Stimulated activated naive CD8-positive, alpha-beta T cell treated with anti-CD3 and anti-CD28 coated beads, Interleukin-15, Interleukin-2, amounts not matched to agents 100 ng/mL and 50 ng/mL, for 24 hours (primary cell): ENCODE measurements around the gene EEPD1.
"Not testable (repeated sequence)": the region's sequence is repeated elsewhere in the genome, so short reads cannot be mapped to it uniquely, and the experiment has no call there.

ENCODE experiments used
- H3K27ac Mint-ChIP-seq: one replicate; pipeline ENCODE4 v1.8.0; 2021; ENCODE audit warnings: mild to moderate bottlenecking, mixed read lengths
- H3K27me3 Mint-ChIP-seq: one replicate; pipeline ENCODE4 v1.8.0; 2021; ENCODE audit warnings: mixed read lengths
- H3K36me3 Mint-ChIP-seq: one replicate; pipeline ENCODE4 v1.8.0; 2021; ENCODE audit warnings: low read depth, mixed read lengths
- H3K4me1 Mint-ChIP-seq: one replicate; pipeline ENCODE4 v1.8.0; 2021; ENCODE audit warnings: low read depth, mixed read lengths
- H3K4me3 Mint-ChIP-seq: one replicate; pipeline ENCODE4 v1.8.0; 2021; ENCODE audit warnings: mild to moderate bottlenecking, mixed read lengths
- H3K9me3 Mint-ChIP-seq: one replicate; pipeline ENCODE4 v1.8.0; 2021; ENCODE audit warnings: mixed read lengths

The EEPD1 gene

GRCh38 chr7:36141850-36142249, 11.2 kb upstream of the EEPD1 start:
- Mint-ChIP-seq H3K36me3 (no peaks in the 10 kb centered on the region), H3K4me1 (no peaks in the 10 kb centered on the region), H3K27me3 (no peaks in the 10 kb centered on the region), H3K27ac (no peak overlapping the region), H3K9me3 (peaks cover 5% of the 10 kb centered on the region), H3K4me3 (no peak overlapping the region)

- Mint-ChIP-seq H3K36me3 (no peaks in the 10 kb centered on the region), H3K9me3 (peaks cover 5% of the 10 kb centered on the region), H3K27me3 (no peaks in the 10 kb centered on the region), H3K4me1 (no peaks in the 10 kb centered on the region), H3K27ac (no peak overlapping the region), H3K4me3 (no peak overlapping the region)
Observed at GRCh38 chr7:36144189-36144588, 8.9 kb upstream of the EEPD1 start.

- Mint-ChIP-seq H3K4me3 (no peak overlapping the region), H3K27me3 (no peaks in the 10 kb centered on the region), H3K27ac (no peak overlapping the region), H3K9me3 (no peaks in the 10 kb centered on the region), H3K4me1 (no peaks in the 10 kb centered on the region), H3K36me3 (no peaks in the 10 kb centered on the region)
Observed at GRCh38 chr7:36145686-36146085, 7.4 kb upstream of the EEPD1 start.

- no peaks in the 10 kb centered on the region for H3K9me3 Mint-ChIP-seq
- H3K27ac Mint-ChIP-seq = no peak overlapping the region
- peaks cover 3% of the 10 kb centered on the region for H3K4me1 Mint-ChIP-seq
- H3K27me3 Mint-ChIP-seq = no peaks in the 10 kb centered on the region
- H3K36me3 Mint-ChIP-seq = no peaks in the 10 kb centered on the region
- H3K4me3 Mint-ChIP-seq = no peak overlapping the region
Observed at GRCh38 chr7:36147361-36147760, 5.7 kb upstream of the EEPD1 start.

- Mint-ChIP-seq H3K27me3 (no peaks in the 10 kb centered on the region), H3K9me3 (no peaks in the 10 kb centered on the region), H3K27ac (no peak overlapping the region), H3K4me1 (peaks cover 7% of the 10 kb centered on the region), H3K4me3 (no peak overlapping the region), H3K36me3 (no peaks in the 10 kb centered on the region)
Observed at GRCh38 chr7:36148422-36149065, 4.5 kb upstream of the EEPD1 start.

GRCh38 chr7:36149240-36149639, 3.8 kb upstream of the EEPD1 start:
- H3K9me3 Mint-ChIP-seq, H3K27ac Mint-ChIP-seq, H3K4me3 Mint-ChIP-seq, H3K27me3 Mint-ChIP-seq, H3K36me3 Mint-ChIP-seq: not testable (repeated sequence)
- H3K4me1 Mint-ChIP-seq = peaks cover 13% of the 10 kb centered on the region

GRCh38 chr7:36149694-36150452, 3.2 kb upstream of the EEPD1 start:
- H3K4me1 Mint-ChIP-seq = peaks cover 13% of the 10 kb centered on the region
- no peaks in the 10 kb centered on the region for H3K9me3 Mint-ChIP-seq
- no peak overlapping the region for H3K4me3 Mint-ChIP-seq
- H3K36me3 Mint-ChIP-seq = no peaks in the 10 kb centered on the region
- no peak overlapping the region for H3K27ac Mint-ChIP-seq
- no peaks in the 10 kb centered on the region for H3K27me3 Mint-ChIP-seq

GRCh38 chr7:36151921-36152755, 916 bp upstream of the EEPD1 start:
- Mint-ChIP-seq H3K4me1 (peaks cover 20% of the 10 kb centered on the region), H3K36me3 (no peaks in the 10 kb centered on the region), H3K9me3 (no peaks in the 10 kb centered on the region), H3K4me3 (peak overlapping the region; percentile 80), H3K27ac (no peak overlapping the region), H3K27me3 (no peaks in the 10 kb centered on the region)

- H3K9me3 Mint-ChIP-seq = no peaks in the 10 kb centered on the region
- H3K4me3 Mint-ChIP-seq = peak overlapping the region; percentile 80
- H3K27me3 Mint-ChIP-seq = no peaks in the 10 kb centered on the region
- peaks cover 20% of the 10 kb centered on the region for H3K4me1 Mint-ChIP-seq
- no peak overlapping the region for H3K27ac Mint-ChIP-seq
- H3K36me3 Mint-ChIP-seq = no peaks in the 10 kb centered on the region
Observed at GRCh38 chr7:36153571-36154097, 580 bp downstream of the EEPD1 start.

- H3K4me1 Mint-ChIP-seq = peaks cover 20% of the 10 kb centered on the region
- H3K9me3 Mint-ChIP-seq = no peaks in the 10 kb centered on the region
- no peak overlapping the region for H3K27ac Mint-ChIP-seq
- peak overlapping the region; percentile 80 for H3K4me3 Mint-ChIP-seq
- H3K27me3 Mint-ChIP-seq = no peaks in the 10 kb centered on the region
- H3K36me3 Mint-ChIP-seq = no peaks in the 10 kb centered on the region
Observed at GRCh38 chr7:36154255-36155212, 1.5 kb downstream of the EEPD1 start.

GRCh38 chr7:36155811-36156361, 2.8 kb downstream of the EEPD1 start:
- H3K27ac Mint-ChIP-seq = no peak overlapping the region
- H3K27me3 Mint-ChIP-seq = no peaks in the 10 kb centered on the region
- H3K36me3 Mint-ChIP-seq = no peaks in the 10 kb centered on the region
- H3K9me3 Mint-ChIP-seq = no peaks in the 10 kb centered on the region
- H3K4me3 Mint-ChIP-seq = no peak overlapping the region
- H3K4me1 Mint-ChIP-seq = peaks cover 20% of the 10 kb centered on the region

- no peak overlapping the region for H3K4me3 Mint-ChIP-seq
- H3K27ac Mint-ChIP-seq = no peak overlapping the region
- H3K36me3 Mint-ChIP-seq = no peaks in the 10 kb centered on the region
- peaks cover 13% of the 10 kb centered on the region for H3K4me1 Mint-ChIP-seq
- H3K27me3 Mint-ChIP-seq = no peaks in the 10 kb centered on the region
- no peaks in the 10 kb centered on the region for H3K9me3 Mint-ChIP-seq
Observed at GRCh38 chr7:36157527-36158320, 4.7 kb downstream of the EEPD1 start.

GRCh38 chr7:36158321-36158605, 5.2 kb downstream of the EEPD1 start:
- no peaks in the 10 kb centered on the region for H3K27me3 Mint-ChIP-seq
- H3K4me1 Mint-ChIP-seq = peaks cover 12% of the 10 kb centered on the region
- H3K27ac Mint-ChIP-seq = no peak overlapping the region
- H3K36me3 Mint-ChIP-seq = no peaks in the 10 kb centered on the region
- H3K4me3 Mint-ChIP-seq = no peak overlapping the region
- no peaks in the 10 kb centered on the region for H3K9me3 Mint-ChIP-seq
